ENCODE results near the gene GRM7. TPM values are rescaled to one million over a fixed set of nuclear protein-coding genes. Genes with fewer than 3 reads are reported as not detected.

GRM7 gene
- total RNA-seq, 3 donors from 2014 or later, result not detected

- DNase-seq (no peak), ATAC-seq (no peak)
- no peaks in the 10 kb centered on the region for H3K9me3 Mint-ChIP-seq
- H3K27me3 Mint-ChIP-seq (ENCODE audit: low read depth), result no peaks in the 10 kb centered on the region
- H3K36me3 Mint-ChIP-seq (ENCODE audit: insufficient read depth), result no peaks in the 10 kb centered on the region
- H3K4me1 Mint-ChIP-seq (ENCODE audit: low read depth), result no peaks in the 10 kb centered on the region
- no peak overlapping the region for H3K4me3 Mint-ChIP-seq
Observed at GRCh38 chr3:7423995-7424394, 563.1 kb downstream of the GRM7 start.

GRCh38 chr3:7428206-7428718, 567.3 kb downstream of the GRM7 start:
- Mint-ChIP-seq H3K9me3 (peaks cover 7% of the 10 kb centered on the region), H3K4me3 (no peak overlapping the region), H3K36me3 (ENCODE audit: insufficient read depth) (no peaks in the 10 kb centered on the region), H3K27me3 (ENCODE audit: low read depth) (no peaks in the 10 kb centered on the region), H3K4me1 (ENCODE audit: low read depth) (no peaks in the 10 kb centered on the region)
- ATAC-seq, result no peak
- no peak for DNase-seq

DNA sequence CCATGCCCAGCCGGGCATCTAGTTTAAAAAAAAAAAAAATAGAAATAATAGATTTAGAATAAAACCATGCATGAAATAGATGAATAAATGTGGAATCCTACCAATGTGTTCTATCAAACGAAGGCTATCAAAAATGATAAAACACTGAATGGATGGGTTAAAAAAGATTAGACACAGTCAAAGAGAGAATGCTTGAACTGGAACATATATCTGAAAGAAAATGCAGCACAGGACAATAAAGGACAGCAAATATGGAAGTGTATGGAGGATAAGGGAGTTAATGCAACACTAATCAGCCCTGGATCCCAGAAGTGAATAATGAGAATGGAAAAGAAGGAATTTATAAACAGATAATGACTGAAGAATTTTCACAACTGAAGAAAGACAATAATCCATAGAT, 571.7 kb downstream of the GRM7 start:
- no peak for ATAC-seq
- no peak for DNase-seq
- no peak overlapping the region for H3K4me3 Mint-ChIP-seq
- no peaks in the 10 kb centered on the region for H3K36me3 Mint-ChIP-seq (ENCODE audit: insufficient read depth)
- H3K9me3 Mint-ChIP-seq, result peaks cover 8% of the 10 kb centered on the region
- H3K4me1 Mint-ChIP-seq (ENCODE audit: low read depth), result no peaks in the 10 kb centered on the region
- no peaks in the 10 kb centered on the region for H3K27me3 Mint-ChIP-seq (ENCODE audit: low read depth)

- H3K36me3 Mint-ChIP-seq (ENCODE audit: insufficient read depth), result no peaks in the 10 kb centered on the region
- H3K27me3 Mint-ChIP-seq (ENCODE audit: low read depth), result no peaks in the 10 kb centered on the region
- no peak overlapping the region for H3K4me3 Mint-ChIP-seq
- ATAC-seq, result no peak
- peaks cover 8% of the 10 kb centered on the region for H3K9me3 Mint-ChIP-seq
- H3K4me1 Mint-ChIP-seq (ENCODE audit: low read depth), result no peaks in the 10 kb centered on the region
- DNase-seq, result no peak
Observed at GRCh38 chr3:7433073-7433472, 572.2 kb downstream of the GRM7 start.

DNA sequence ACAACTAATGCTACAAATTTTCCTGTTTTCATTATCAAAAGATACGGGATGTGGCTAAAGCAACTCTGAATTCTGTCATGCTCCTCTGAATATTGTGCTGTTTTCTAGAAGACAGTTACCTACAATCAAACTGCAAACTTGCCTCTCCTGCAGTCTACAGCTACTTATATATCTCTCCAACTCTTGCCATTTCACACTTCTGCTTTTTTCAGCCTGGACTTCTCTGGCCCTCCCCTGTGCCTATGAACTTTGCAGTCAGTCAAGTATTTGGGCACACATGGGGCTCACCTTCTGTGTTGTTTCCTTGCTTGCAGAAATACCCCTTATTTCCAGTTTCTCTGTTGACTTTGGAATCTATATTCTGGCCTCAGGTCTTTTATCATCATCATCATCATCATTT, 575.6 kb downstream of the GRM7 start:
- no peaks in the 10 kb centered on the region for H3K36me3 Mint-ChIP-seq (ENCODE audit: insufficient read depth)
- no peak overlapping the region for H3K4me3 Mint-ChIP-seq
- DNase-seq (no peak), ATAC-seq (no peak)
- peaks cover 8% of the 10 kb centered on the region for H3K9me3 Mint-ChIP-seq
- H3K4me1 Mint-ChIP-seq (ENCODE audit: low read depth), result no peaks in the 10 kb centered on the region
- H3K27me3 Mint-ChIP-seq (ENCODE audit: low read depth), result no peaks in the 10 kb centered on the region

GRCh38 chr3:7437231-7437630, 576.3 kb downstream of the GRM7 start:
- H3K4me1 Mint-ChIP-seq (ENCODE audit: low read depth), result no peaks in the 10 kb centered on the region

GRCh38 chr3:7439101-7439680, 578.3 kb downstream of the GRM7 start:
- Mint-ChIP-seq H3K4me3 (no peak overlapping the region), H3K9me3 (no peaks in the 10 kb centered on the region), H3K36me3 (ENCODE audit: insufficient read depth) (no peaks in the 10 kb centered on the region), H3K4me1 (ENCODE audit: low read depth) (no peaks in the 10 kb centered on the region), H3K27me3 (ENCODE audit: low read depth) (no peaks in the 10 kb centered on the region)
- DNase-seq, result no peak
- no peak for ATAC-seq

More at GRCh38 chr3:7437231-7437630, 576.3 kb downstream of the GRM7 start:
- H3K4me3 Mint-ChIP-seq, result no peak overlapping the region
- no peak for ATAC-seq
- H3K9me3 Mint-ChIP-seq, result peaks cover 8% of the 10 kb centered on the region
- no peaks in the 10 kb centered on the region for H3K36me3 Mint-ChIP-seq (ENCODE audit: insufficient read depth)
- DNase-seq, result no peak
- H3K27me3 Mint-ChIP-seq (ENCODE audit: low read depth), result no peaks in the 10 kb centered on the region

GRCh38 chr3:7444886-7445285, 584.0 kb downstream of the GRM7 start:
- no peaks in the 10 kb centered on the region for H3K4me1 Mint-ChIP-seq (ENCODE audit: low read depth)
- no peaks in the 10 kb centered on the region for H3K9me3 Mint-ChIP-seq
- DNase-seq (no peak), ATAC-seq (no peak)
- no peaks in the 10 kb centered on the region for H3K27me3 Mint-ChIP-seq (ENCODE audit: low read depth)
- H3K36me3 Mint-ChIP-seq (ENCODE audit: insufficient read depth), result no peaks in the 10 kb centered on the region
- no peak overlapping the region for H3K4me3 Mint-ChIP-seq

DNA sequence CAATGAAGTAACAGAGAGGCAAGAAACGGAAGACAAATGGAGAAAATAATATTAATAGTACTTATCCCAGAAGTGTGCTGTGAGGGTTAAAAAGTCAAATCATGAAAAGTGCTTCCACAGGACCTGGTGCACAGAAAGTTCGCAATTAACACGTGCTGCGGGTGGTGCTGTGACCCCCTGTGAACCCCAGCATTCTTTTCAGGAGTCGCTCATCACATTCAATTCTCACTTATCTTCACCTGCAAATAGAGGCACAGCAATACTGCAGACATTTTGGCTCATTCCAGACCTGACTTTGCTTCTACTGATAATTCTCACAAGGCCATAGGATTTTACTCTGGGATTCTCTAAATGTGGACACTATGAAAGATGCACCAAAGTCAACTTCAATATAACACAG, 584.4 kb downstream of the GRM7 start:
- no peak for ATAC-seq
- no peaks in the 10 kb centered on the region for H3K4me1 Mint-ChIP-seq (ENCODE audit: low read depth)
- H3K27me3 Mint-ChIP-seq (ENCODE audit: low read depth), result no peaks in the 10 kb centered on the region
- DNase-seq, result no peak
- H3K9me3 Mint-ChIP-seq, result no peaks in the 10 kb centered on the region
- no peaks in the 10 kb centered on the region for H3K36me3 Mint-ChIP-seq (ENCODE audit: insufficient read depth)
- H3K4me3 Mint-ChIP-seq, result no peak overlapping the region

DNA sequence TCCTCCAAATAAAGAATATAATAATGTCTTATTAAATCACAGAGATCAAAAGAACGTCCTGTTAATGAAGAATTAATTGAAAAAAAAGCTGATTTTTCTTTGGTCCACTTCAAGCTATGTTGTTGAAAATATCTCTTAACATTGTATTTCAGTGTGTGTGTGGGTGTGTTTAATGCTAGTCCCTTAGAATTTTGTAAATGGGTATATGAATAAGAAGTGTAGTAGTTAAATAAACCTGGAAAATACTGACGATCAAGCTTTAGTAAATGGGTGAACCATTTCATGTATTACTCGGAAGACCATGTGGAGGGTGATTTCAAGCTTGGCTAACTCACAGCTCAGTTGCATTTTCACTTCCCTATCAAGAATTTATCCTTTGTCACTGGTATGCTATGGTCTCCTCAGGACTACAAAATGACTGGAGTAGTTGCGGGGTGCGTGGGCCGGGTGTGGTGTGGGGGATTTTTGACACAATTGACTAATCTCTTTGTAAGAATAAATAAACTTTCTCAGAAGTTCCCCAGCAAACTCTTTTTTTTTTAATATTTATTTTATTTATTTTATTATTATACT, 586.4 kb downstream of the GRM7 start:
- no peak for DNase-seq
- no peak for ATAC-seq
- Mint-ChIP-seq H3K4me3 (no peak overlapping the region), H3K4me1 (ENCODE audit: low read depth) (no peaks in the 10 kb centered on the region), H3K9me3 (no peaks in the 10 kb centered on the region), H3K36me3 (ENCODE audit: insufficient read depth) (no peaks in the 10 kb centered on the region), H3K27me3 (ENCODE audit: low read depth) (no peaks in the 10 kb centered on the region)

GRCh38 chr3:7456386-7456785, 595.5 kb downstream of the GRM7 start:
- no peaks in the 10 kb centered on the region for H3K9me3 Mint-ChIP-seq
- H3K36me3 Mint-ChIP-seq (ENCODE audit: insufficient read depth), result no peaks in the 10 kb centered on the region
- H3K27me3 Mint-ChIP-seq (ENCODE audit: low read depth), result no peaks in the 10 kb centered on the region
- no peaks in the 10 kb centered on the region for H3K4me1 Mint-ChIP-seq (ENCODE audit: low read depth)
- no peak overlapping the region for H3K4me3 Mint-ChIP-seq
- ATAC-seq, result no peak
- no peak for DNase-seq

DNA sequence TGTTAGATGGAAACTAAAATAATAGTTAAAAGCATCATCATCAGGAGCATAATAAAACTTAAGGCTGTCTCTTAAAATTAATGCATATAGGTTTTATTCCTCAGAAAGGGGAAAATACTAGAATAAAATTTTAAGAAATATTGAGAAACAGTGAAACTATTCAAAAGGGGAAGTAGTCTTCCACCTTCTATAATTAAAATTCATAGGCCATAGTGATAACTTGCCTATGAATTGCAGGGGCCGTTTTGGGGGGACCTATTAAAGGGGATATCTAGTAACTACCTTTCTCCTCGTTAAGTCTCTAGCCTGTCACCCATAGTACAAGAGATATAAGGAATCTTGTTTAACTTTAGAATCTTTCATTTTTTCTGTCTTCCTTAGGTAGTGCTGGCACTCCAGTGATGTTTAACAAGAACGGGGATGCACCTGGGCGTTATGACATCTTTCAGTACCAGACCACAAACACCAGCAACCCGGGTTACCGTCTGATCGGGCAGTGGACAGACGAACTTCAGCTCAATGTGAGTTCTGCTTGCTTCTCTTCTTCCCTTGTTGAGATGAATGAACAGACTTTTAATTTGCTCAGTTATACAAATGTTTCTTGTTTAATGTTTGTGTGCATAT, 600.4 kb downstream of the GRM7 start:
- H3K36me3 Mint-ChIP-seq (ENCODE audit: insufficient read depth), result no peaks in the 10 kb centered on the region
- no peaks in the 10 kb centered on the region for H3K4me1 Mint-ChIP-seq (ENCODE audit: low read depth)
- no peak for ATAC-seq
- no peaks in the 10 kb centered on the region for H3K9me3 Mint-ChIP-seq
- H3K4me3 Mint-ChIP-seq, result no peak overlapping the region
- no peaks in the 10 kb centered on the region for H3K27me3 Mint-ChIP-seq (ENCODE audit: low read depth)
- DNase-seq, result no peak

DNA sequence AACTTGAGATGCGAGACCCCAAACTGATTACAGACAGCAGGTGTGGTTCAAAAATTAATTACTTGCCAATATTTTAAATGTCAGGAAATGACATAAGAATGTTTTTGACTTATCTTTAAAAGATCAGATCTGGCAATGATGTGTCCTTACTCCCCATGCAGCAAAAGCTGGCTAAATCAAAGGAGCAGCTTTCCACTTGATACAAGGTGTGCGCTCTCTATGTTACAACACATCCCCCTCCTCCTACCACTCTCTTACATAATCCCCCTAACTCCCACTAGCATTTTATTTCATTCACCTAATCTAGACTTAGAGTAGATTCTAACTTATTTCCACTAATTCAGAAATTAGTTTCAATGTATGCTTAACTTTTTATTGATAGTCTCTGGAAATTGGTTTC, 609.0 kb downstream of the GRM7 start:
- no peaks in the 10 kb centered on the region for H3K36me3 Mint-ChIP-seq (ENCODE audit: insufficient read depth)
- H3K27me3 Mint-ChIP-seq (ENCODE audit: low read depth), result no peaks in the 10 kb centered on the region
- H3K9me3 Mint-ChIP-seq, result no peaks in the 10 kb centered on the region
- H3K4me3 Mint-ChIP-seq, result no peak overlapping the region
- no peak for ATAC-seq
- DNase-seq, result no peak
- H3K4me1 Mint-ChIP-seq (ENCODE audit: low read depth), result no peaks in the 10 kb centered on the region

DNA sequence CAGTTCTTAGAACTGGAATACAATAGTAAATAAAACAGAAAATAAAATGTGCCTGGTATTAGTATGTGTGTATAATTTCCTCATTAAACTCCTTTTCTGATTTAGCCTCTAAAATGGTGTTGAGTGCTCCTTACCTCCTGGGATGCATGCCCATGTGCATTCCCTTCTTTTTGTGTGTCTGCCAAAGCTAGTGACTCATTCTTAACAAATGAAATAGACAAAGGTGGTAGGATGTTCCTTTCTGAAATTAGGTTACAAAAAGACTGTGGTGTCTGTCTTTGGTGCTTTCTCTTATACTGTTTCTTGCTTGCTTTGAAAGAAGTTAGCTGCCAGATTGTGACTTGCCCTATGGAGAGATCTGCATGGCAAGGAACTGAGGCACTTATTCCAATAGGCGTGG, 623.7 kb downstream of the GRM7 start:
- H3K27me3 Mint-ChIP-seq (ENCODE audit: low read depth), result no peaks in the 10 kb centered on the region
- no peaks in the 10 kb centered on the region for H3K9me3 Mint-ChIP-seq
- H3K36me3 Mint-ChIP-seq (ENCODE audit: insufficient read depth), result no peaks in the 10 kb centered on the region
- no peak overlapping the region for H3K4me3 Mint-ChIP-seq
- no peaks in the 10 kb centered on the region for H3K4me1 Mint-ChIP-seq (ENCODE audit: low read depth)
- ATAC-seq (no peak), DNase-seq (no peak)

DNA sequence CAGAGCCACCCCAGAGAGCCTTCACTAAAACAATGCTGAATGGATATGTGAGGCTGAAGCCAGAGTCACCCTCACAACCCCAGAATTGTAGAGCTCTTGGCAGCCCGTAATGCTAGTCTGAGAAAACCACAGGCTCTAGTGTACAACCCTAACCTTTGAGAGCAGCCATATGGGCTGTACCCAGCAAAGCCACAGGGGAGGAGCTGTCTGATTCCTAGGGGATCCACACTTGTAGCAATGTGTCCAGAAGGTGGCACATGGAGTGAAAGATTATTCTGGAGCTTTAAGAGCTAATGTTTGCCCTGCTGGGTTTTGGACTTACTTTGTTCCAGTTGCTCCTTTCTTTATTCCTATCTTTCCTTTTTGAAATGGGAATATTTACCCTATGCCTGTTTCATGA, 626.8 kb downstream of the GRM7 start:
- H3K27me3 Mint-ChIP-seq (ENCODE audit: low read depth), result no peaks in the 10 kb centered on the region
- no peaks in the 10 kb centered on the region for H3K4me1 Mint-ChIP-seq (ENCODE audit: low read depth)
- H3K9me3 Mint-ChIP-seq, result peaks cover 1% of the 10 kb centered on the region
- H3K4me3 Mint-ChIP-seq, result no peak overlapping the region
- no peak for ATAC-seq
- no peak for DNase-seq
- H3K36me3 Mint-ChIP-seq (ENCODE audit: insufficient read depth), result no peaks in the 10 kb centered on the region

All from activated T-cell treated with anti-CD3 and anti-CD28 coated beads, Interleukin-2, amount 50 U/mL, for 4 hours (primary cell).